AG04450 (cell line): ENCODE data around the gene COL6A2. TPM values are rescaled to one million over a fixed set of nuclear protein-coding genes. Genes with fewer than 3 reads are reported as not detected.

Source experiments
- CTCF ChIA-PET: fragments of 300-600, 350-600 bp; formaldehyde crosslinking; extraction: SDS; loops from one replicate; lab custom pipeline; 2022; ENCODE audit warnings: antibody characterized with exemption, inconsistent platforms; lab: Charles Lee
- POLR2A ChIA-PET: fragments of 350-600 bp; formaldehyde crosslinking; extraction: SDS; loops from one replicate; lab custom pipeline; 2021; ENCODE audit warnings: antibody characterized with exemption, inconsistent platforms; lab: Yijun Ruan, JAX
- DNase-seq: peaks from one replicate; pipeline ENCODE4 v3.0.0-alpha.2; 2011; ENCODE audit warnings: low read depth, low spot score
- H3K27ac ChIP-seq: one replicate; pipeline ENCODE4 v1.5.1; 2012; ENCODE audit warnings: low read depth, low read length, control low read depth
- H3K27me3 ChIP-seq: one replicate; pipeline ENCODE4 v1.6.0; 2012; ENCODE audit warnings: low read length; ENCODE audit not compliant: control insufficient read depth, insufficient read depth
- H3K4me3 ChIP-seq: 2 replicates; pipeline ENCODE4 v1.5.1; 2011; ENCODE audit warnings: mild to moderate bottlenecking, low read depth, low read length, control low read depth
- H3K9me3 ChIP-seq: 2 replicates; pipeline ENCODE4 v1.5.1; 2012; ENCODE audit warnings: low read length; ENCODE audit not compliant: control insufficient read depth, insufficient read depth
- CTCF ChIP-seq: IDR thresholded peaks from 2 replicates; pipeline ENCODE4 v1.5.1; 2011; ENCODE audit warnings: low read depth, low read length, control low read depth, inconsistent platforms
- polyA plus RNA-seq: library from polyadenylated mRNA; depleted of rRNA; stranded (reverse); fragments of >200 nt; gene quantifications from 2 replicates; pipeline ENCODE4 v1.2.3, GENCODE V29; 2011

The COL6A2 gene
- polyA plus RNA-seq, 1 experiment = 454 TPM

GRCh38 chr21:46081862-46082712, 15.8 kb upstream of the COL6A2 start:
- Histone ChIP-seq H3K27me3 (no peaks in the 10 kb centered on the region), H3K9me3 (peaks cover 41% of the 10 kb centered on the region), H3K4me3 (no peak overlapping the region), H3K27ac (no peak overlapping the region)
- no peak for TF ChIP-seq CTCF
- ChIA-PET CTCF (no interaction called here), POLR2A (interaction anchor here (0.5 to 1.1 kb wide), 2 partner anchors 12 to 17 kb away, joined by 4 read pairs; no protein-coding TSS in a partner anchor)
- no peak for DNase-seq

- no peak for DNase-seq
- ChIA-PET CTCF (no interaction called here), POLR2A (interaction anchor here (1.1 kb wide), 1 partner anchor 17 kb away, joined by 4 read pairs; no protein-coding TSS in a partner anchor)
- Histone ChIP-seq H3K27me3 (no peaks in the 10 kb centered on the region), H3K9me3 (peaks cover 38% of the 10 kb centered on the region), H3K4me3 (no peak overlapping the region), H3K27ac (no peak overlapping the region)
- TF ChIP-seq CTCF = no peak
These were observed 15.3 kb upstream of the COL6A2 start for GRCh38 chr21:46082713-46082962.

GRCh38 chr21:46082963-46083790, 14.7 kb upstream of the COL6A2 start:
- H3K27ac ChIP-seq = no peak overlapping the region
- CTCF ChIA-PET = interaction anchor here (0.6 kb wide), 1 partner anchor 269 kb away, joined by 3 read pairs; no protein-coding TSS in a partner anchor
- TF ChIP-seq CTCF = no peak
- H3K4me3 ChIP-seq = no peak overlapping the region
- POLR2A ChIA-PET = interaction anchor here (1.1 kb wide), 1 partner anchor 18 kb away, joined by 4 read pairs; no protein-coding TSS in a partner anchor
- DNase-seq = no peak
- peaks cover 35% of the 10 kb centered on the region for H3K9me3 ChIP-seq
- no peaks in the 10 kb centered on the region for H3K27me3 ChIP-seq

- ChIA-PET POLR2A (no interaction called here), CTCF (no interaction called here)
- H3K27me3 ChIP-seq = no peaks in the 10 kb centered on the region
- TF ChIP-seq CTCF = no peak
- H3K27ac ChIP-seq = no peak overlapping the region
- peaks cover 31% of the 10 kb centered on the region for H3K9me3 ChIP-seq
- H3K4me3 ChIP-seq = no peak overlapping the region
- DNase-seq = no peak
These were observed 13.9 kb upstream of the COL6A2 start for GRCh38 chr21:46083791-46084561.
